ES-I3 (cell line): ENCODE data around the gene APBA2.
"Not testable (repeated sequence)": the region's sequence is repeated elsewhere in the genome, so short reads cannot be mapped to it uniquely, and the experiment has no call there.

ENCODE experiments used
- H3K36me3 ChIP-seq: 2 replicates; pipeline ENCODE4 v1.6.1; 2013; ENCODE audit warnings: mild to moderate bottlenecking, low read length, control low read depth, moderate library complexity; ENCODE audit not compliant: insufficient read depth
- H3K4me1 ChIP-seq: 2 replicates; pipeline ENCODE4 v1.6.1; 2013; ENCODE audit warnings: mild to moderate bottlenecking, control low read depth, low read length; ENCODE audit not compliant: insufficient read depth
- H3K9ac ChIP-seq: 2 replicates; pipeline ENCODE4 v1.6.1; 2013; ENCODE audit warnings: low read depth, mild to moderate bottlenecking, low read length, moderate library complexity
- H3K9me3 ChIP-seq: 2 replicates; pipeline ENCODE4 v1.6.1; 2013; ENCODE audit warnings: mild to moderate bottlenecking, low read length, moderate library complexity; ENCODE audit not compliant: control insufficient read depth, insufficient read depth

APBA2 gene

DNA sequence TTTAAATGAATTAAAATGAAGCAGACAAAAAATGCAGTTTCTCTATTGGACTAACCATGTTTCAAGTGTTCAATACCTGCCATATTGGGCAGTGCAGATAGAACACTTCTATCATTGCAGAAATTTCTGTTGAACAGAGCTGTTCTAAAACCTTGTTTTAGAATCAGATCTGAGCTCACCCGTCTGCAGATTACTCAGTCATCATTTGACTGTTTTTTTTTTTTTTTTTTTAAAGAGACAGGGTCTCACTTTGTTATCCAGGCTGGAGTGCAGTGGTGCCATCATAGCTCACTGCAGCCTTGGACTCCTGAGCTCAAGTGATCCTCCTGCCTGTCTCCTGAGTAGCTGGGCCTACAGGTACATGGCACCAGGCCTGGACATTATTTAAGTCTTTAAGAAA is 128.7 kb downstream of the APBA2 start:
- Histone ChIP-seq H3K4me1 (peaks cover 12% of the 10 kb centered on the region; the same call in 1 of the 2 replicates), H3K9ac (no peak overlapping the region), H3K9me3 (no peaks in the 10 kb centered on the region), H3K36me3 (no peaks in the 10 kb centered on the region)

GRCh38 chr15:29016518-29016917 is 130.7 kb downstream of the APBA2 start:
- Histone ChIP-seq H3K9ac (no peak overlapping the region), H3K9me3 (no peaks in the 10 kb centered on the region), H3K4me1 (peaks cover 12% of the 10 kb centered on the region; the same call in 1 of the 2 replicates), H3K36me3 (no peaks in the 10 kb centered on the region)

- Histone ChIP-seq H3K4me1 (peaks cover 12% of the 10 kb centered on the region; the same call in 1 of the 2 replicates), H3K9me3 (no peaks in the 10 kb centered on the region), H3K36me3 (no peaks in the 10 kb centered on the region), H3K9ac (no peak overlapping the region)
Observed at GRCh38 chr15:29018120-29018805, 132.5 kb downstream of the APBA2 start.

DNA sequence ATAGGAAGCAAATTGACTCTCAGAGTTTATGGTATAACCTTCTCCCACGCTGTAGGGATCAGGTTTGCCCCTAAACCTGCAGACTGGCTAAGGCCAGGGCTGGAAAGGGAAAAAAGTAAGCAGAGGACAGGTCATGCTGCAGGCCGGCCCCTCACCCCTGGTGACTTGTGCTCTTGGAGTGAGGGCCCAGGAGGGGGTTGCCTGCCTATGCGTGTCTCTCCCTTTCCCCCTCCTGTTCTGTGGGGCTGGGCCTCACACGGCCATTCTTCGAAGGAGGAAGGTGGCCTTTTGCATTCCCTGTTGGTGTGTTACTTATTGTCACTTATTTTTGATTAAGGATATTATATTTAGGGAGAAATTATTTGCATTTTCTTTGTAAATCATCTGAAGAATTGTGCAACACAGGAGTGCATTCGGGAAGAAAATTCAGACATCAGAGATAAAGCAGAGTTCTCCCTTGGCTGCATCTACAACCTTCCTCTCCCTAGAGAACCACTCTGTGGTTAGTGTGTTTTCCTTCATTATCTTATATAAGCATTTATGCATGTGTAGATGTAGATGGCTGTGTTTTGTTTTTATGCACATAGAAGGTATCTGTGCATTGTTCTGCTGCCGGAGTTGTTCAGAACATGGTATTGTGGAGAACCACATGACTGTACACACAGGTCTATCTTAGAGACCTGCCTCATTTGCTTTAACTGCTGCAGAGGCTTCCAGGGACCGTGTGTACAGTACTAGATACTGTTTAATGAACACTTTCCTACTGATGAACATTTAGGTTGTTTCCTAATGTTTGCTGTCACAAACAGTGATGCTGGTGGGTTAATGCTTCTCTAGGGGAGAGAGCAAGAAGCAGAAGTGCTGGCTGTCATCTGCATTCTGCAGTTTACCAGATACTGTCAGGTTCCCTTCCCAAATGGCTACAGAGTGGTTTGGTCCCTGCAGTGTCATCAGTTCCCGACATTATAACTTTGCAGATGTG is 133.5 kb downstream of the APBA2 start:
- Histone ChIP-seq H3K9me3 (no peaks in the 10 kb centered on the region), H3K36me3 (no peaks in the 10 kb centered on the region), H3K4me1 (peaks cover 12% of the 10 kb centered on the region; the same call in 1 of the 2 replicates), H3K9ac (no peak overlapping the region)

GRCh38 chr15:29021857-29022256 is 136.1 kb downstream of the APBA2 start:
- Histone ChIP-seq H3K36me3 (no peaks in the 10 kb centered on the region), H3K4me1 (peaks cover 12% of the 10 kb centered on the region; the same call in 1 of the 2 replicates), H3K9ac (no peak overlapping the region), H3K9me3 (no peaks in the 10 kb centered on the region)

GRCh38 chr15:29024662-29025061 is 138.9 kb downstream of the APBA2 start:
- H3K9me3 ChIP-seq = no peaks in the 10 kb centered on the region
- H3K36me3 ChIP-seq = no peaks in the 10 kb centered on the region
- no peaks in the 10 kb centered on the region for H3K4me1 ChIP-seq
- H3K9ac ChIP-seq = no peak overlapping the region

GRCh38 chr15:29025411-29025810 is 139.6 kb downstream of the APBA2 start:
- H3K9ac ChIP-seq, H3K9me3 ChIP-seq, H3K4me1 ChIP-seq, H3K36me3 ChIP-seq: not testable (repeated sequence)

GRCh38 chr15:29028158-29028557 is 142.4 kb downstream of the APBA2 start:
- H3K36me3 ChIP-seq, H3K9me3 ChIP-seq, H3K4me1 ChIP-seq, H3K9ac ChIP-seq: not testable (repeated sequence)

DNA sequence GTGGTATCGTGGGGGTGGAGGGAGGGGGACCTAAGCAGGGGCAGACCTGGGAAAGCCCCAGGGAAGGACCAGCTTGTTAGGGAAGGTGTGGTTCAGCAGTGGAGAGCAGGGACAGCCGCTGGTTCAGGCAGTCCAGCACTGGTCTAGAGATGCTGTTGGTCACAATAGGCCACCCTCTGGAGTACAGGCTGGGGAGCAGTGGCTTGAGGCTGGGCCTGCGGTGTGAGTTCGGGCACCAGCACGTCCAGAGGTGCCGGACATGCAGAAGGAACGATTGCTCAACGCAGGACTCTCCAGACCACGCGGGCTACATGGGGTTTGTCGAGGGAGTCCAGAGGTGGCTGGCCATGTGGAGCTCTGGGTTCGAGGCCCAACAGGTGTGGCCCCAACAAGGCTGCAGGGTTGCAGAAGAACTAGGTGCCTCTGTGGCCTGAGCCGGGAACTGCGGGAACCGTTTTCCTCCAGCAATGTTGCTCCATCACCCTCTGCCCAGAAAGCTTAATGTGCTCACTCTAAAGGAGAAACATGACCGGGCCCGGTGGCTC is 143.9 kb downstream of the APBA2 start:
- Histone ChIP-seq H3K9ac (no peak overlapping the region), H3K4me1 (0 out of 2 replicates have a peak, but pooled peaks cover 4% of the 10 kb centered on the region), H3K36me3 (no peaks in the 10 kb centered on the region), H3K9me3 (no peaks in the 10 kb centered on the region)

DNA sequence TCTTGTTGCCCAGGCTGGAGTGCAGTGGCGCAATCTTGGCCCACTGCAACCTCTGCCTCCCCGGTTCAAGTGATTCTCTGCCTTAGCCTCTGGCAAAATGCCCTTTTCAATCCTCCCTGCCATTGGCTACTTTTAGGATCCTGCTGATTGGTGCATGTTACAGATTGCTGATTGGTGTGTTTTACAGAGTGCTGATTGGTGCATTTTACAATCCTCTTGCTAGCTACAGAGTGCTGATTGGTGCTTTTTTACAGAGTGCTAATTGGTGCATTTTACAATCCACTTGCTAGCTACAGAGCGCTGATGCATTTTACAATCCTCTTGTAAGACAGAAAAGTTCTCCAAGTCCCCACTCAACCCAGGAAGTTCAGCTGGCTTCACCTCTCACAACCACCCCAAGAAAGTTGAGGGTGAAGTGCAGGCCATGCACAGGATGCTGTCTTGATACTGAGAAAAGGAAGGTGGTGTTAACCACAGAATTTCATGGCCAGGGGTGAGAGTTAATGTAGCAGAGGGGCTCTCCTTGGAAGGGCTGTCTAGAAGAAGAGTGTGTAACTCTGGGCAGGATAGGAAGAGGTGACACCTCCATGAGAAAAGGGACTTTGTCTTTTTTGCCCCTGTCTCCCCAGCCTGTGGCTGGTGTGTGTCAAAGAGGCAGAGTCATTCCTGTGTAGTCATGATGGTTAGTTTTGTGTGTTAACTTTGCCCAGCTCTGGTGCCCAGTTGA is 145.9 kb downstream of the APBA2 start:
- Histone ChIP-seq H3K36me3 (no peaks in the 10 kb centered on the region), H3K4me1 (peaks cover 11% of the 10 kb centered on the region; the same call in 1 of the 2 replicates), H3K9ac (no peak overlapping the region), H3K9me3 (no peaks in the 10 kb centered on the region)

DNA sequence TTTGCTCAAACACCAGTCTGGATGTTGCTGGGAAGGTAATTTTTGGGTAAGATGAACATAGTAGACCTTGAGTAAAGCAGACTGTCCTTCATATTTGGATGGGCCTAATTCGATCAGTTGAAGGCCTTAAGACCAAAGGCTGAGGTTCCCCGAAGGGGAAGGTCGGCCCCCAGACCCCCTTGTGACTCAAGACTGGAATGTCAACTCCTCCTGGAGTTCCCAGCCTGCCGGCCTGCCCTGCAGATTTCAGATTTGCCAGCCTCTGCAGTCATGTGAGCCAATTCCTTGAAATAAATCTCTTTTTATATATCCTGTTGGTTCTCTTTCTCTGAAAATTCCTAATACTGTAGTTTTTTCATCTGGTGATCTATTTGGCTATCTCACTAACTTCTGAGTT is 146.5 kb downstream of the APBA2 start:
- H3K9ac ChIP-seq = no peak overlapping the region
- H3K9me3 ChIP-seq = no peaks in the 10 kb centered on the region
- peaks cover 11% of the 10 kb centered on the region; the same call in 1 of the 2 replicates for H3K4me1 ChIP-seq
- no peaks in the 10 kb centered on the region for H3K36me3 ChIP-seq

DNA sequence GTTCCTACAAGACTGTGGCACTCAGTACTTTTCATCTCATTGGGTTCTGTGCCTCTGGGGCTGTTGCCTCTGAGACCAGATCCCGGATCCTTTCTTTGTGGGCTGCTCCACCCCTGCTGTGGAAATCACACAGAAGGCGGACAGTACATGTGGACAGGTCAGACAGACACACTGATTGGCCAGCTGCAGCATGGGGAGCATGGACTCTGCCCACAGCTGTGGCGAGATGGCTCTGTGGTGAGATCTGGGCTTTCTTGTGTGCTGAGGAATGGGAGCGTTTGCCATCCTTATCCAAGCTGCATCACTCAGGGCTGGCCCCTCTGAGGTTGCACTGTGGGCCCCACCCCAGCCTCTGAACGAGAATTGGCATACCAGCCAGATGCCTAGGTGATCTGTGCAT is 147.0 kb downstream of the APBA2 start:
- Histone ChIP-seq H3K9me3 (no peaks in the 10 kb centered on the region), H3K9ac (no peak overlapping the region), H3K36me3 (no peaks in the 10 kb centered on the region), H3K4me1 (peaks cover 11% of the 10 kb centered on the region; the same call in 1 of the 2 replicates)

GRCh38 chr15:29034151-29034550 is 148.4 kb downstream of the APBA2 start:
- H3K4me1 ChIP-seq = peaks cover 11% of the 10 kb centered on the region; the same call in 1 of the 2 replicates
- no peak overlapping the region for H3K9ac ChIP-seq

More at GRCh38 chr15:29034151-29034550, 148.4 kb downstream of the APBA2 start:
- Histone ChIP-seq H3K9me3 (no peaks in the 10 kb centered on the region), H3K36me3 (no peaks in the 10 kb centered on the region)
